Rectal smooth muscle tissue (tissue), 1 donor: ENCODE results near the gene ATP5MC3.

Source experiments
- H3K27ac ChIP-seq: one replicate; pipeline ENCODE4 v1.7.0; 2013; ENCODE audit warnings: low read depth, low read length, inconsistent platforms
- H3K27me3 ChIP-seq: one replicate; pipeline ENCODE4 v1.7.0; 2013; ENCODE audit warnings: low read length; ENCODE audit not compliant: control insufficient read depth, insufficient read depth
- H3K36me3 ChIP-seq: one replicate; pipeline ENCODE4 v1.7.0; 2013; ENCODE audit warnings: low read length; ENCODE audit not compliant: control insufficient read depth, insufficient read depth
- H3K4me1 ChIP-seq: one replicate; pipeline ENCODE4 v1.7.0; 2013; ENCODE audit warnings: low read length; ENCODE audit not compliant: control insufficient read depth, insufficient read depth
- H3K4me3 ChIP-seq: one replicate; pipeline ENCODE4 v1.7.0; 2013; ENCODE audit warnings: low read length
- H3K9ac ChIP-seq: one replicate; pipeline ENCODE4 v1.7.0; 2013; ENCODE audit warnings: low read length

Gene ATP5MC3

GRCh38 chr2:175136334-175137215 lies 44.9 kb downstream of the ATP5MC3 start:
- Histone ChIP-seq H3K4me3 (no peak overlapping the region), H3K27ac (no peak overlapping the region), H3K36me3 (no peaks in the 10 kb centered on the region), H3K27me3 (no peaks in the 10 kb centered on the region), H3K9ac (no peak overlapping the region), H3K4me1 (no peaks in the 10 kb centered on the region)

GRCh38 chr2:175135862-175136261 lies 45.6 kb downstream of the ATP5MC3 start:
- Histone ChIP-seq H3K27me3 (no peaks in the 10 kb centered on the region), H3K36me3 (no peaks in the 10 kb centered on the region), H3K4me3 (no peak overlapping the region), H3K9ac (no peak overlapping the region), H3K4me1 (peaks cover 4% of the 10 kb centered on the region), H3K27ac (no peak overlapping the region)

GRCh38 chr2:175135177-175135576 lies 46.3 kb downstream of the ATP5MC3 start:
- Histone ChIP-seq H3K4me1 (peaks cover 4% of the 10 kb centered on the region), H3K36me3 (no peaks in the 10 kb centered on the region), H3K4me3 (no peak overlapping the region), H3K27me3 (no peaks in the 10 kb centered on the region), H3K9ac (no peak overlapping the region), H3K27ac (no peak overlapping the region)

GRCh38 chr2:175131252-175131651 lies 50.3 kb downstream of the ATP5MC3 start:
- Histone ChIP-seq H3K27me3 (no peaks in the 10 kb centered on the region), H3K36me3 (no peaks in the 10 kb centered on the region), H3K4me1 (peaks cover 4% of the 10 kb centered on the region), H3K9ac (no peak overlapping the region), H3K27ac (no peak overlapping the region), H3K4me3 (no peak overlapping the region)

- Histone ChIP-seq H3K4me1 (peaks cover 4% of the 10 kb centered on the region), H3K27me3 (no peaks in the 10 kb centered on the region), H3K36me3 (no peaks in the 10 kb centered on the region), H3K27ac (no peak overlapping the region), H3K9ac (no peak overlapping the region), H3K4me3 (no peak overlapping the region)
Observed at GRCh38 chr2:175126661-175127060, 54.8 kb downstream of the ATP5MC3 start.
